Loucy (cell line): Measurements from ENCODE around the gene FBLN2.

ENCODE experiments used
- EZH2phosphoT487 ChIP-seq: fragments of 200-600 bp; IDR thresholded peaks from 2 replicates; pipeline ENCODE4 v1.6.1; 2018; ENCODE audit warnings: antibody characterized with exemption, mild to moderate bottlenecking, moderate library complexity, borderline replicate concordance
- TF ChIP-seq, protein P1 (sequence below): fragments of 200-600 bp; sonication (generic); conservative IDR thresholded peaks from 2 replicates; pipeline ENCODE4 v1.5.1; 2014; ENCODE audit warnings: mild to moderate bottlenecking, antibody characterized with exemption, low read length

- TF ChIP-seq, protein P1, sequence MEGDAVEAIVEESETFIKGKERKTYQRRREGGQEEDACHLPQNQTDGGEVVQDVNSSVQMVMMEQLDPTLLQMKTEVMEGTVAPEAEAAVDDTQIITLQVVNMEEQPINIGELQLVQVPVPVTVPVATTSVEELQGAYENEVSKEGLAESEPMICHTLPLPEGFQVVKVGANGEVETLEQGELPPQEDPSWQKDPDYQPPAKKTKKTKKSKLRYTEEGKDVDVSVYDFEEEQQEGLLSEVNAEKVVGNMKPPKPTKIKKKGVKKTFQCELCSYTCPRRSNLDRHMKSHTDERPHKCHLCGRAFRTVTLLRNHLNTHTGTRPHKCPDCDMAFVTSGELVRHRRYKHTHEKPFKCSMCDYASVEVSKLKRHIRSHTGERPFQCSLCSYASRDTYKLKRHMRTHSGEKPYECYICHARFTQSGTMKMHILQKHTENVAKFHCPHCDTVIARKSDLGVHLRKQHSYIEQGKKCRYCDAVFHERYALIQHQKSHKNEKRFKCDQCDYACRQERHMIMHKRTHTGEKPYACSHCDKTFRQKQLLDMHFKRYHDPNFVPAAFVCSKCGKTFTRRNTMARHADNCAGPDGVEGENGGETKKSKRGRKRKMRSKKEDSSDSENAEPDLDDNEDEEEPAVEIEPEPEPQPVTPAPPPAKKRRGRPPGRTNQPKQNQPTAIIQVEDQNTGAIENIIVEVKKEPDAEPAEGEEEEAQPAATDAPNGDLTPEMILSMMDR: no peak
- no peak for TF ChIP-seq EZH2phosphoT487
These were observed 119.2 kb downstream of the FBLN2 start for GRCh38 chr3:13668136-13668535.
